ENCODE measurements around the gene ATG4A. TPM values are rescaled to one million over a fixed set of nuclear protein-coding genes. Genes with fewer than 3 reads are reported as not detected.

Gene ATG4A
- total and polyA plus RNA-seq, 2 of the 8 experiments (the other 6 are each of a cell fraction or from before 2014, with no cell fraction given), result 1.2 to 2.0 TPM

- no peak for TF ChIP-seq MAX (IDR thresholded peaks at IDR 0.05)
Measured at GRCh38 chrX:108138814-108139702, 47.5 kb downstream of the ATG4A start (continued).

Measured in H1 (cell line).